ENCODE results near the gene STMN3.
"Not testable (repeated sequence)": the region's sequence is repeated elsewhere in the genome, so short reads cannot be mapped to it uniquely, and the experiment has no call there.

Gene STMN3

DNA sequence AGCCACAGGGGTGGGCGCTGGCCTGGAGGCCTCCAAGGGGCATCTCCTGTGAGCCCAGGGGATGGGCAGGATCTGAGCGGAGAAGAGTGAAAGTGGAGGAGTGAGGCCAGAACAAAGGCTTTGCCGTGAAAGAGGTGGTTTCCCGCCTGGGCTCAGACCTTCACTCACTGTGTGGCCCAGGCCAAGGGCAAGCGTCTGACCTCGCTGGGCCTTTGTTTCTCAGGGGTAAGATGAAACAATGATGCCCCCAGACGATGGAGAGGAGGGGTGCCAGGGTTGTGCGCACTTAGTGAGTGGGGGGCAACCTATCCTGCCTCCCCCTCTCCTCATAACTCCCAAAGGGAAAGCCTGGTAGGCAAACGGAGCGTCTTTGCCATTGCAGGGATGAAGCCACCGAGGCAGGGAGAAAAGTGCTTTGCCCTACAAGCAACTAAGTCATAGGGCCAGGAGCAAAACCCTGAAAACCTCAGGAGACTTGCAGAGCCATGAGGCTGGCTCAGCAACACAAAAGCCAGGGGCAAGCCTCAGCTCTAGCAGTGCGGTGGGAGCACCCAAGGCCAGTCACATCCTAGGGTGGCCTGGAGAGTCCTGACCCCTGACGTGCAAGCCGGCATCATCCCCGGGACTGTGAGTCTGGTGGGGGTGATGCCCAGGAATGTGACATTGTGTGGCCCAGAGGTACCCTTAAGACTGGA is 897 bp upstream of the STMN3 start:
- DNase-seq, result no peak

DNA sequence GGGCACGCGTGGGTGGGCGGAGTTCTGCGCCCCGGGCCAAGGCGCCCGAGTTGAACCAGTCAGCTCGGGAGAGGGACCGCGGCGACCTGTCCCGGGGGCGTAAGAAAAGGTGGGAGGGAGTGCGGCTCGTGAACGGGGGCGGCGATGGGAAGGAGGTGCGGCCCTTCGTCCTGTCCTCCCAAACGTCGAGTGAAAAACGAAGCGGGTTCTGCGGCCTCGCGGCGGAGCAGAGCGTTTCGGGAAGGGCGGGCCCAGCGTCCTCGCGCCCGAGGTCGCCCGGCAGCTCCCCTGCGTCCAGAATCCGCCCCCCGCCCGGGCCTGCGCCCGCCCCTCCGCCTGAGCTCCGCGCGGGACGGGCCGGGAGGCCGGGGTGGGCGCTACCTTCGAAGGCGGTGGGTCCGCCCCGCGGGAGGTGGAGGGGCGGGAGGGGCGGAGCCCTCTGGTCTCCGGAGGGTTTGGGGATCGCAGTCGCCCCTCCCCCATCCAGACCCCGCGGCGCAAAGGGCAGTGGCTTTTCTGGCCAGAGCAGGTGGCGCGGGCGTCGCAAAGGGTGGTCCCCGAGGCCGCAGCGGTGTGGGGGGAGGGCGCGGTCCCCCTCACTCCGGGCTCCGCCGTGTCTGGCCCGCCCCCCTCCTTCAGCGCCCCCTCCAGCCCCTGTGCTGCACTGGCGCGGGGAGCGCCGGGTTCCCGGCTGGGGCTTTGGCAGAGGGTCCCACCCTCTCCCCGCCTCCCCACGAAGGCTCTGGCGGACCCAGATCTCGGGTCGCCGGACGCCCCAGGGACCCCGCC is 838 bp downstream of the STMN3 start:
- peak; percentile 47 for DNase-seq

DNA sequence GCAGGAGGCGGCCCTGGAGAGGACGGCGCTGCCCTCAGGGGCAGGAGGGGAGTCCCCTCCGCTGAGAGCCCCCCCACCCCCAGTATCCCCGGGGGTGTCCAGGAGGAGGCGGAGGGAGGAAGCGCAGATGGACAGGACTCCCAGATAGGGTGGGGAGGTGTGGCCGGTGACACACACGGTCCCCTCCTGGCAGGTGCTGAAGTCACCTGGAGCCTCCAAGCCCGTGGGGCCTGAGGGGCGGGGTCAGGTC is 1.4 kb downstream of the STMN3 start:
- DNase-seq, result peak; percentile 52

DNA sequence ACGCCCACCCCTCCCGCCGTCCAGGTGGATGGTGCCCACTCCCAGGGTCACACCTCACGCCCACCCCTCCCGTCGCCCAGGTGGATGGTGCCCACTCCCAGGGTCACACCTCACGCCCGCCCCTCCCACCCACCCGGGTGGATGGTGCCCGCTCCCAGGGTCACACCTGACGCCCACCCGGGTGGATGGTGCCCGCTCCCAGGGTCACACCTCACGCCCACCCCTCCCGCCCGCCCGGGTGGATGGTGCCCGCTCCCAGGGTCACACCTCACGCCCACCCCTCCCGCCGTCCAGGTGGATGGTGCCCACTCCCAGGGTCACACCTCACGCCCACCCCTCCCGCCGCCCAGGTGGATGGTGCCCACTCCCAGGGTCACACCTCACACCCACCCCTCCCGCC is 2.7 kb downstream of the STMN3 start:
- not testable (repeated sequence) for DNase-seq

DNA sequence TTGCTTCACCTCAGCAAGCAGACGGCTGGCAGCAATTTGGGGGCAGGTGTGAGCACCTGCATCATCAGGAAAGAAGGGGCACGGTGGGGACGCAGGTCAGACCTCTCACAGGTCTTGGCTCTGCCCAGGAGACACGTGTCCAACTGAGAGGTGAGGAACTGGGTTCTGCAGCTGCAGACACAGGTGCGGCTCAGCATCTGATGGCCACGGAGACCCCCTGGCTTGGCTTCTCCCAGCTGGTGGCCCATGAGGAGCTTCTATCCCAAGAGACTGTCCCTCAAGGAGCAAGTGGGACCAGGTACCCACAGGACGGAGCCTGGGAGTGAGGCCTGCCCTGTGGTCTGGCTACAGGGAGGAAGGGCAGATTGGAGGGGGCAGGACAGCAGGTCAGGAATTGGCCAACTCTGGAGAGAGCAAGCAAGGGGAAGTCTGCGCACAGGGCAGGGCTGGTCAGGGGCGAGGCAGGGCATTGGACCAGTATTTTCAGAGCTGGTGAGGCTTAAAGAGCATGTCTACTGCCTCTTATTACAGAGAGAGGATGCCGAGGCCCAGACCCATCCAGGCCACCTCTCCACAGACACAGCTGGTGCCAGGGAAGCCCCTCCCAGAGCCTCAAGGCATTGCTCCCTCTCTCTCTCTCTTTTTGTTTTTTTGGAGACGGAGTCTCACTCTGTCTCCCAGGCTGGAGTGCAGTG is 4.2 kb downstream of the STMN3 start:
- DNase-seq, result no peak

DNA sequence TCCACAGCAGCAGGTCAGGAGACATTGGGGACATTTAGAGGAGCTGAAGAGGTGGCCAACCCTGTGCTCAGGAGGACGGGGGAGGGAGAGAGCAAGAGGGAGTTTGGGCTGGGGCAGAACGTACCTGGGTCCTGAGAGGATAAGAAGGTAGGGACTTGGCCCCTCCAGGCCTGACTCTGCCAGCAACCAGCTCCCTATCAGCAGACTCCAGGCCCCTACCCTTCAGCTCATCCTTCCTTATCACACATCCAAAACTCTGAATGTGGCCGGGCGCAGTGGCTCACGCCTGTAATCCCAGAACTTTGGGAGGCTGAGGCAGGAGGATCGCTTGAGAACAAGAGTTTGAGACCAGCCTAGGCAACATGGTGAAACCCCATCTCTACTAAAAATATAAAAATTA is 5.0 kb downstream of the STMN3 start:
- no peak for DNase-seq

DNA sequence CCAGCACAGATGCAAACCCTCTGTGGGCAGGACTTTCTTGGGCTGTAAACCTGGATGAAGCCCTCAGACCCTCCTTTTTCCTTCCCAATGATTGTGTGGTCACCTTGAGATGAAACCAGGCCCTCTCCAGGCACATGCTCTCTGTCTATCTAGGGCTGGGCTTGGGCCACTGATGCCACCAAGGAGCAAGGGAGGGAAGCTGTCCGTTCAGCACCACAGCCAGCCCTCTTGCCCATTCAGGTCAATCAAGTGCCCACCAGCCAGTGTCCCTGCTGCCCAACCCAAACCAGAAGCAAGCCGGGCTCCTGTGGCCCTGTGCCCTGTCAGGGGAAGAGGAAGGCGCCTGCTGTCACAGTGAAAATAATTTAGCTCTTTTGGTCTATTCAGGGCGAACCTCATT is 8.0 kb downstream of the STMN3 start:
- no peak for DNase-seq

DNA sequence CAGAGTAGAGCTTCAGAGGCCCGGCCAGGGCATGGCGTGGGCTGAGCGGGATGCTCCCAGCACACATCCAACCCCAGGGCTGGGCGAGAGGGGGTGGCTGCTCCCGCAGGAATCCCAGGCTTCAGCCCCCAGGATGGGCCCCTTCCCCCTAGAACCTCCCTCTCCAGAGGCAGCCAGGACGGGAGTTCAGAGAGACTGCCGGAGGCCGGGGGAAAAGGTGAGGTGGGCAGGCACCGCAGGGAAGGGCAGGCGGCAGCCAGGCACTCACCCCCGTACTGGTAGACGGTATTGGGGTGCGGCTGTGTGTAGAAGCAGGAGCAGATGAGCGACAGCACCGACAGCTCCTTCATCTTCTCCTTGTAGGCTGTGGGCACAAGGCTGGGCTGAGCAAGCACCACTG is 9.3 kb downstream of the STMN3 start:
- DNase-seq, result no peak

DNA sequence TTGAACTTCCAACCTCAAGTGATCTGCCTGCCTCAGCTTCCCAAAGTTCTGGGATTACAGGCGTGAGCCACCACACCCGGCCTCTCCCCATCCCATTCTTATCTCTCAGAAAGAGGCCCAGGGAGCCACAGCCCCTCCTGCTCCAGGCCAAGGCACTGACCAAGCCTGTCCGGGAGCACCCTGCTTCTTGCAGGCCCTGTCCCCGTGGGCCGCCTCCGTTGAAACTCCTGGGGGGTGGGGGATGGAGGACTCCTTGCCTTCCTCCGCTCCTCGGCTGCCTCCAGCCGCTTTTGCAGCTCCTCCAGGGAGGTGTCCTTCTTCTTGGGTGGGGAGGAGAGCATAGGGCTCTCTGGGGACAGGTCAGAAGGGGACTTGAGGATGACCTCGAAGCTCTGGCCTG is 9.7 kb downstream of the STMN3 start:
- no peak for DNase-seq

DNA sequence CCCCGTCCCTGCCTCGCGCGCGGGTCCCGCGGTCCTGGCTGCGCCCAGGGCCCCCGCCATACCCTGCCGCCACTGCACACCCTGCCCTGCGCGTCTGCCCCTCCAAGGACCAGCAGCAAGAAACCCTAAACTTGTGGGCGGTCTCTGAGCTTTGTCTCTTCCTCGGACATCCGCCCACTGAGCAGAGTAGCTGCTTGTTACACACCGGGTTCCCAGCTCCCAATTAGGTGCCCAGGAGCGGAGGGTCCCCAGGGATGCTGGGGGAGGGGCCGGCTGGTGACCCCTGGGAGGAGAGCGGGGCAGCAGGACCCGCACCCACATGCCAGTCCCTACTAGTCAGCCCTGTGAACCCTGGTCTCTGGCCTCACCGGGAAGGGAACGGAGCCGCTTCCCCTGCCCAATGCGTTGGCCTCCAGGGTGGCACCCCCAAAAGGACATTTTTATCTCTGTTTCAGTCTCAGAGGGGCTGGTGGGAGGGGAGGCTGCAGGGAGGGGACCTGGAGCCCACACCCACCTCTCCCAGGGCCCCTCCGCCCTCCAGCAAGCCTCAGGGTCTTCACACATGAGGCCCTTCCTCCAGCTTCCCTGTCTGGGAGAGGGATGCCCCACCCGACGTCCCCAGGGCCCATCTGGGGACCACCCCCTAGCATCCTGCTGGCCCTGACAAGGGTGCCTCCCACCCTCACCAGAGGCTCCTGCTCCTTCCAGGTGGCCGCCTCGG is 10.5 kb downstream of the STMN3 start:
- DNase-seq, result no peak

DNA sequence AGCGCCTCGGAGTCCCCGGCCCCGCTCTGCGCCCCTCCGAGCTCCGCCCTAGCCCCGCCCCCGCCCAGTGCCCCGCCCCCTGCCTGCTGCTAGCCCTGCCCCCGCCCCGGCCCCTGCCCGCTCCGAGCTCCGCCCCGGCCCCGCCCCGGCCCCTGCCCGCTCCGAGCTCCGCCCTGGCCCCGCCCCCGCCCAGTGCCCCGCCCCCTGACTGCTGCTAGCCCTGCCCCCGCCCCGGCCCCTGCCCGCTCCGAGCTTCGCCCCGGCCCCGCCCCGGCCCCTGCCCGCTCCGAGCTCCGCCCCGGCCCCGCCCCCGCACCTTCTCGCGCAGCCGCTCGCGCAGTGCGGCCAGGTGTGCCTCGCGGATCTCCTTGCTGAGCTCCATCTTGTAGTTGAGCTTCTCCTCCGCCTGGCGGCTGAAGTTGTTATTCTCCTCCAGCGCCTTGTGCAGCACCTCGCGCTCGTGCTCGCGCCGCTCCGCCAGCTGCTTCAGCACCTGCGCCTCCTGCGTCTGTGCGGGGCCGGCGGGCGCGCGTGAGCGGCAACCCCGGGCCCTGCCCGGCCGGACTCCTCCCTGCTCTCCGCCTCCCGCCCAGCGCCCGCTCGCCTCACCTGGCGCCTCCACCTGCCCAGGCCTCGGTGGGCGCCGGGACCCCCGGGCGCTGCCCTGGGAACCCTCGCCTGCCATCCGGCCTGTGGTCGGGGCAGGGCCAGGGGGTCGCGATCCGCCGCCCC is 11.3 kb downstream of the STMN3 start:
- peak; percentile 97 for DNase-seq

DNA sequence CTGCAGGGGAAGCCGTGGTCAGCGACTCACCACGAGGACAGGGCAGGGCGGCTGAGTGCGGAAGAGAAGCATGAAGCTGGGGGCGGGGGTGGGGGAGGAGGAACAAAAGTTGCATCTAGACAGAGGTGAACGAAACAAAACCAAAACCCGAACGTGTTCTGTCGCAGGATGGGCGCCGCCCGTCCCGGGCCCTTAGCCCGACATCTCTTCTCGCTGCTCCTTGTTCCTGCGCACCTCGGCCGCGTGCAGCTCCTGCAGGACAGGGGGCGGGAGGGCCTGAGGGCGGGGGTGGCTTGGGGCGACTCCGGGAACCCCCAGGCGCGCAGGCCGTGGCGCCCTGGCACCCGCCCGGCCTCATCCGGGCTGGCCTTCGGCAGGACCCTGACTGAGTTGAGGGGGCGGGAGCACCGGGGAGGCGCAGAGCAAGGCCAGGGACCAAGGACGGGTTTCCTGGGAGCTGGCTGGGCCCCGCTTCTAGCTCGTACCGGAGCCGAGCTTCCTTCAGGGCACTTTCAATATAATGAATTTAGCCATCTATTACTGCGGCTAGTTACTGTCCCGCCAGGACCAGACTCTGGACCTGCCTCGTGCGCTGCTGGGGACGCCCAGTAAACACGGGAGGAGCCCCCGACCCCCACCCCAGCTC is 12.0 kb downstream of the STMN3 start:
- peak; percentile 63 for DNase-seq

DNA sequence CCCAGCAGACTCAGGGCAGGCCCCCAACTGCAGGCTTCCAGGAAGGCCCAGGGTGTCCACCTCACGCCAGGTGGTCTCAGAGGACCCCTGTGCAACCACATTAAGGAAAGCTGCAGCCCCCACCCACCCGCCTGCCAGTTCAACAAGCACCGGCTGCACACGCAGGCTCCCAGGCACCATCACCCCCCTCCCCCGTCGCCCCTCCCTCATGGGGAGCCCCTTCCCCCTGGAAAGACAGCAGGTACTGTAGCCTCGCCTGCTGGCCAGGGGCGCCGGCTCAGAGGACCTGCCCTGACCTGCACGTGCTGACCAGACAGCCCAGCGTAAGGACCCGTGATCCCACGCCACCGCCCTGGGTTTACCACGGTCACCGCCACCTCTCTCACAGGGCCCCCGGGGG is 12.5 kb downstream of the STMN3 start:
- peak; percentile 12 for DNase-seq

DNA sequence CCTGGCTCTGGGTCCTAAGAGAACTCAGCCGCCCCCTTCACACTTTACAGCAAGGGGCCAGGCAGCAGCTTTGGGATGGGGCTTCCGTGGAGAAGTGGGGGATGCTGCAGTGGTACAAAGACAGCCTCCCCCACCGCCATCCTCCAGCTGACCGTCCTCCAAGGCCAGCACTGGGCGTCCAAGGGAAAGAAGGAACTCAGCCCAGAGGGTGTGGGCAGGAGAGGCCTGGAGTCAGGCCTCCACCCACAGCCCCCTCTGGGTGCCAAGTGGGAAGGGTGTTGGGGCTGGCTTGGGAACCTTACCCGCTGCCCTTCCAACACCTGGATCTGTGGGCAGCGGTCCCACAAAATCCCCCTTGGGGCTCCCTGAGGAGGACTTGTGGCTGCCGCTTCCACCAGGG is 13.1 kb downstream of the STMN3 start:
- DNase-seq, result no peak

DNA sequence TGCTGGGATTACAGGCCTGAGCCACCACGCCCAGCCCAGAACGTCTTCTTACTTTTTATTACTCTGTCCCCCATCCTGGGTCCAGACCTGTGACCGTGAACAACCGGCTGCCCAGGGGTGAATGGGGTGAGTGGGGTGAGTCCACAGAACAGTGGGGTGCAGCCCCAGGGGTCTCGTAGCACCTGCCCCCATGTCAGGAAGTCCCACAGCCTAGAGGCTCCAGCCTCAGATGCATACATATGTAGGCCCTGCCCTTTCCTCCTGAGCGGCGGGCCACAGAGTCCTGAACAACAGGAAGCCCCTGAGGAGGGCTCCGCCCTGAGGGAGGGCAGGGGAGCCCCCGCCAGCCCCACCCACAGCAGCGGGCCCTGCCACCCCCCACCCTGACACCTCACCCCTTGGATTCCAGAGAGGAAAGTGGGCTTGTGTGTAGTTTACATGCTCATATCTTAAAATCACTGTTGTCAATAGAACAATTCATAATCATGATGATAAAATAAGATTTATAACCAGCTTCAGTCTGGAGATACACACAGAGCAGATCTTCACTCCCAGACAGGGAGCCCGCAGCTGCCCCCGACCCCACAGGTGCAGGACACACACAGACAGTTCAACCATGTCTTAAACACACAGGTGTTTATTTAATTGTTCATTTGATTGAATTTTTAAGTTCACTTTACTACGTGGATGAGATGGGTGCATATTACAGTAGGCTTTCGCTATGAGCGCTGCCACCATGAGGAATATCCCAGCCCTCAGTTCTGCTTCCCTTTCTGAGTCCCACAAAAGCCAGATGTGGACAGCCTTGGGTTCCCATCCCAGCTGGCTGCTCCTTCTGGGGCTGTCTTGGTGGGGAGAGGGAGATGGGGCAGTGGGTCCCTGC is 13.9 kb downstream of the STMN3 start:
- peak; percentile 80 for DNase-seq

DNA sequence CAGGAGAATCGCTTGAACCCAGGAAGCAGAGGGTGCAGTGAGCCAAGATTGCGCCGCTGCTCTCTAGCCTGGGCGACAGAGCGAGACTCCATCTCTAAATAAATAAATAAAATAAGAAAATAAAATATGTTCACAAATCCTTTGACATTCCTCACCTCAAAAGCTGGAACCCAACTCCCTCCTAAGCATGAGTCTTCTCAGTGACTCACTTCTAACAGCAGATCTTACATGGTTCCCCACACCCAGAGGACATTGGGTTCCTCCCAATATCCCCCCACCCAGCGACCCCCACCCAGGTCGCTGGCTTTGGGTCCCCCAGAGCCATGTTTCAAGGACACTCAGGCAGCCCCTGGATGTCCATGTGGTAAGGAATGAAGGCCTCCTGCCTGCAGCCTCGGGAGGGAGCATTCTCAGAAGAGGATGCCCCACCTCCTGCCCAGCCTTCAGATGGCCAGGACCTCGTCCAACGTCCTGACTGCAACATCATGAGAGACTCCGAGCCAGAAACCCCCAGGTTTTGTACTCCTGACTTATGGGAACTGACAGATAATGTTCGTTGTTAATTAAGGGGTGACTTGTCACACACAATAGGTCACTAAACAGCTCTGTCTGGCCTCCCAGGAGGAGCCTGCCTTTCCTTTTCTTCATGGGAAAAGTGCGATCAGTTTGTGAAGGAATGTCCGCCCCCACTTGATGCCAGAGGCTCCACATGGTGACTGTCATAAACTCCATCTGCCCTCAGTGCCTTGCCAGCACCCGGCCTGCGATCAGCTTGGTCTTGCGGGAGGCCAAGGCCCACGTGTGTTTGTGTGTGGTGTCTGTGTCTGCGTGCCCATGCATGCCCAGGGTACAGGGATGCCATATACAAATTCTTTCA is 16.2 kb downstream of the STMN3 start:
- no peak for DNase-seq

DNA sequence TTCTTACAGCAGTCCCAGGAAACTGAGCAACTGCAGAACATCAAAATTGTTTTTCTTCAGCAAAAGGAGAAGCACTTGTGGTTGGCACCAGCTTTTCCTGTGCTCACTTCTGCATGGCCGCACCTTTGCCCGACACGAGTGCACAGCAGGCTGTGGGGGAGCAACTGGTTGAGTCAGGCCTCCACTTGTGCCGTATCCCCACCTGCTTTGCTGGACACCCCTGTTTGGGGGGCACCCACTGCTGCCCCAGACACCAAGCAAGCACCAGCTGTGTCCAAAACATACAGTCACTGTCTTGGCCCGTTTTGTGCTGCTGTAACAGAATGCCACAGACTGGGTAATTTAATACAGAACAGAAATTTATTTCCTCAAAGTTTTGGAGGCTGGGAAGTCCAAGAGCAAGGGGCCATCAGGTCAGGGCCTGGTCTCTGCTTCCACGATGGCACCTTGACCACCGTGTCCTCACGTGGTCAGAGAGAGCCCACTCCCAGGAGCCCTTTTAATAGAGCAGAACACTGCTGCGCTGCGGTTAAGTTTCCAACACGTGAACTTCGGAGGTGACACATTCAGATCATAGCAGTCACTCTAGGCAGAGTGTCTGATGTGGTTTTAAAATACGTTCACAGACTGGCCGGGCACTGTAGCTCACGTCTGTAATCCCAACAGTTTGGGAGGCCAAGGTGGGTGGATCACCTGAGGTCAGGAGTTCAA is 17.6 kb downstream of the STMN3 start:
- DNase-seq, result peak; percentile 84

DNA sequence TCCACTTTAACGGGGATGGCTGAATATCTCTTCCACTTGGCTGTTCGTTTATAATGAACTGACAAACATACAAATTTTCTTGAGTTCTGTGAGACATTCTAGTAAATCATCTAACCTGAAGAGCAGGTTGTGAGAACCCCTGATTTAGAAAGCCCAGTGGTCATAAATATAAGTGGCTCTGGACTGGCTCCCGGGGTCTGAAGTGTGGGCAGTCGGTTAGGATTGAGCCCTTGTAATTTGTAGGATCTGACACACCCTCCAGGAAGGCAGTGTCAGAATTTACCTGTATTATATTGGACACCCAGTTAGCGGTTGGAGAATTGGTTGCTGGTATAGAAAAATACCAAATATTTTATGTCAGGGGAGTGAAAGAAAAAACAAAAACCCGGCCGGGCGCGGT is 19.5 kb downstream of the STMN3 start:
- DNase-seq, result no peak

DNA sequence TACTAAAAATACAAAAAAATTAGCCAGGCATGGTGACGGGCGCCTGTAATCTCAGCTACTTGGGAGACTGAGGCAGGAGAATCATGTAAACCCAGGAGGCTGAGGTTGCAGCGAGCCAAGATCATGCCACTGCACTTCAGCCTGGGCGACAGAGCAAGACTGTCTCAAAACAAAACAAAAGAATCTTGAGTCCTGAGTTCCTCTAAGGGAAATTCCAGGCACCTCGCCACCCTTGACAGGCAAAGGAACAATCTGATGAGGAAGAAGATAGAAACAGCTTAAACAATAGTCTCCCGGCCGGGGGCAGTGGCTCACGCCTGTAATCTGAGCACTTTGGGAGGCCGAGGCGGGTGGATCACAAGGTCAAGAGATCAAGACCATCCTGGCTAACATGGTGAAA is 21.8 kb downstream of the STMN3 start:
- not testable (repeated sequence) for DNase-seq

DNA sequence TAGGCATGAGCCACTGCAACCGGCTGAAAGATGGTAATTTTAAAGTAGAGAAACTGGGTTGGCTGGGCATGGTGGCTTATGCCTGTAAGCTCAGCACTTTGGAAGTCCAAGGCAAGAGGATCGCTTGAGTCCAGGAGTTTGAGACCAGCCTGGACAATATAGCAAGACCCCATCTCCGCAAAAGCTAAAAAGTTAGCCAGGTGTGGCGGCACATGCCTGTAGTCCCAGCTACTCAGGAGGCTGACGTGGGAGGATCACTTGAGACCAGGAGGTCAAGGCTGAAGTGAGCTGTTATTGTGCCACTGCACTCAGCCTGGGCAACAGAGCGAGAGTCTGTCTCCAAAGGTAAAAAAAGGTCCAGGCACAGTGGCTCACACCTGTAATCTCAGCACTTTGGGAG is 22.3 kb downstream of the STMN3 start:
- DNase-seq, result not testable (repeated sequence)
